ENCODE measurements around the gene BORCS5.

BORCS5 gene

GRCh38 chr12:12364787-12365445 is 8.0 kb downstream of the BORCS5 start:
- no peak for TF ChIP-seq ZBTB7A (IDR thresholded peaks at IDR 0.05; ENCODE audit: low read depth)
- TF ChIP-seq REST (IDR thresholded peaks at IDR 0.05; ENCODE audit: low read depth): no peak
- no peak for TF ChIP-seq USF1 (IDR thresholded peaks at IDR 0.05)
- no peak for TF ChIP-seq YY1 (IDR thresholded peaks at IDR 0.05; ENCODE audit: low read depth)
- no peak for TF ChIP-seq CEBPB (IDR thresholded peaks at IDR 0.05)
- no peak for TF ChIP-seq TCF12 (IDR thresholded peaks at IDR 0.05; ENCODE audit: low read depth)
- no peak for TF ChIP-seq FOXM1 (IDR thresholded peaks at IDR 0.05; ENCODE audit: borderline replicate concordance, low read depth)
- TF ChIP-seq TAF1 (IDR thresholded peaks at IDR 0.05; ENCODE audit: low read depth): no peak
- no peak for TF ChIP-seq MAX (IDR thresholded peaks at IDR 0.05)
- TF ChIP-seq TEAD4 (IDR thresholded peaks at IDR 0.05): no peak
- TF ChIP-seq EGR1 (IDR thresholded peaks at IDR 0.05): no peak
- no peak for TF ChIP-seq CREB1 (IDR thresholded peaks at IDR 0.05; ENCODE audit: low read depth)

GRCh38 chr12:12365446-12365802 is 8.5 kb downstream of the BORCS5 start:
- TF ChIP-seq CEBPB (IDR thresholded peaks at IDR 0.05) (no peak), ZBTB7A (IDR thresholded peaks at IDR 0.05; ENCODE audit: low read depth) (no peak), EP300 (IDR thresholded peaks at IDR 0.05; ENCODE audit: borderline replicate concordance) (no peak), TEAD4 (IDR thresholded peaks at IDR 0.05) (no peak), YY1 (IDR thresholded peaks at IDR 0.05; ENCODE audit: low read depth) (no peak), EGR1 (IDR thresholded peaks at IDR 0.05) (no peak), TAF1 (IDR thresholded peaks at IDR 0.05; ENCODE audit: low read depth) (no peak), NFIC (IDR thresholded peaks at IDR 0.05) (no peak), REST (IDR thresholded peaks at IDR 0.05; ENCODE audit: low read depth) (no peak), CREB1 (IDR thresholded peaks at IDR 0.05; ENCODE audit: low read depth) (no peak), RAD21 (IDR thresholded peaks at IDR 0.05; ENCODE audit: low read depth) (no peak), USF1 (IDR thresholded peaks at IDR 0.05) (no peak), MAX (IDR thresholded peaks at IDR 0.05) (no peak), FOXM1 (IDR thresholded peaks at IDR 0.05; ENCODE audit: borderline replicate concordance, low read depth) (no peak), TCF12 (IDR thresholded peaks at IDR 0.05; ENCODE audit: low read depth) (no peak)

- TF ChIP-seq YY1 (IDR thresholded peaks at IDR 0.05; ENCODE audit: low read depth) (no peak), USF1 (IDR thresholded peaks at IDR 0.05) (no peak), CEBPB (IDR thresholded peaks at IDR 0.05) (no peak), FOXM1 (IDR thresholded peaks at IDR 0.05; ENCODE audit: borderline replicate concordance, low read depth) (no peak), RAD21 (IDR thresholded peaks at IDR 0.05; ENCODE audit: low read depth) (no peak), TAF1 (IDR thresholded peaks at IDR 0.05; ENCODE audit: low read depth) (no peak), MAX (IDR thresholded peaks at IDR 0.05) (no peak), ZBTB7A (IDR thresholded peaks at IDR 0.05; ENCODE audit: low read depth) (no peak), REST (IDR thresholded peaks at IDR 0.05; ENCODE audit: low read depth) (no peak), TEAD4 (IDR thresholded peaks at IDR 0.05) (no peak), EP300 (IDR thresholded peaks at IDR 0.05; ENCODE audit: borderline replicate concordance) (no peak), CREB1 (IDR thresholded peaks at IDR 0.05; ENCODE audit: low read depth) (no peak), EGR1 (IDR thresholded peaks at IDR 0.05) (no peak), NFIC (IDR thresholded peaks at IDR 0.05) (no peak), TCF12 (IDR thresholded peaks at IDR 0.05; ENCODE audit: low read depth) (no peak)
These were observed 9.1 kb downstream of the BORCS5 start for GRCh38 chr12:12365931-12366431.
